Inflammatory macrophage (primary cell): ENCODE data around the gene MXRA8.
"Not testable (repeated sequence)": the region's sequence is repeated elsewhere in the genome, so short reads cannot be mapped to it uniquely, and the experiment has no call there.

Source experiments
- DNase-seq, 2 donors: peaks; one replicate each; pipeline ENCODE4 v3.0.0-alpha.2; 2020 to 2022

Gene MXRA8

GRCh38 chr1:1319646-1319941, 38.8 kb downstream of the MXRA8 start:
- DNase-seq: no peak

- DNase-seq: no peak
Measured at GRCh38 chr1:1318777-1319645, 39.3 kb downstream of the MXRA8 start.

GRCh38 chr1:1318131-1318652, 40.2 kb downstream of the MXRA8 start:
- DNase-seq: no peak

- no peak for DNase-seq
Measured at GRCh38 chr1:1317420-1317819, 40.9 kb downstream of the MXRA8 start.

GRCh38 chr1:1316199-1316598, 42.2 kb downstream of the MXRA8 start:
- not testable (repeated sequence) for DNase-seq

GRCh38 chr1:1315435-1315954, 42.9 kb downstream of the MXRA8 start:
- DNase-seq: no peak

- no peak for DNase-seq
Measured at GRCh38 chr1:1314678-1315335, 43.5 kb downstream of the MXRA8 start.

GRCh38 chr1:1314237-1314586, 44.1 kb downstream of the MXRA8 start:
- DNase-seq: no peak

GRCh38 chr1:1313500-1314236, 44.7 kb downstream of the MXRA8 start:
- DNase-seq: no peak

- no peak for DNase-seq
Measured at GRCh38 chr1:1312450-1313314, 45.7 kb downstream of the MXRA8 start.

GRCh38 chr1:1311107-1312104, 46.9 kb downstream of the MXRA8 start:
- no peak for DNase-seq

GRCh38 chr1:1310476-1311053, 47.8 kb downstream of the MXRA8 start:
- no peak for DNase-seq

- no peak for DNase-seq
Measured at GRCh38 chr1:1310109-1310385, 48.3 kb downstream of the MXRA8 start.

GRCh38 chr1:1309251-1310108, 48.9 kb downstream of the MXRA8 start:
- DNase-seq: peak in 1 of 2 donors; percentile 19

- no peak for DNase-seq
Measured at GRCh38 chr1:1308756-1309250, 49.6 kb downstream of the MXRA8 start.

GRCh38 chr1:1307923-1308755, 50.2 kb downstream of the MXRA8 start, which contains the start of the genes ACAP3 and PUSL1:
Gene ACAP3, minus strand, starts transcription at chr1:1307930. Its CDS starts 115 bp downstream, at chr1:1307815.
Gene PUSL1, plus strand, starts transcription at chr1:1308597. Its CDS starts 47 bp downstream, at chr1:1308644.
- peak; percentile 89 to 94 for DNase-seq

- peak; percentile 4 to 43 for DNase-seq
Measured at GRCh38 chr1:1307261-1307922, 51.0 kb downstream of the MXRA8 start.
